Measurements from ENCODE around the gene PAIP2B.

DNA sequence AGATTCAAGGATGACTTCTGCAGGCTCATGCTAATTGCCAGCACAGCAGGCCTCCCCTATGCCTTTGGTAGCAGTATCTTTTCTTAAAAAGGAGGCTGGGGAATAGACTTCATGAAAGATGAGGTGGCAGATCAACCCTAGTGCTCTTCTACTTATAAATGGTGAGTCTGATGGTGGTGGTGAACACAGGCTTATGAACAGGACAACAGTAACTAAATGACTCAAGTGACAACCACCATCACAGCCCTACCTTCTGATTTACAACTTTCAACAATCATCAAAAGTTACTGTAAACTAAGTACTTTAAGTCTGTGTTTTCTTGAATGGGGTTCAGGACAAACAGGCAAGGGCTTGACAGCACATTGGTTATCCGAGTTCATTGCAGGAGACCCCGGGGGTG, 39.3 kb downstream of the PAIP2B start:
- TF ChIP-seq TARDBP (IDR thresholded peaks at IDR 0.05) (no peak), FOXA1 (IDR thresholded peaks at IDR 0.05) (no peak), SUZ12 (IDR thresholded peaks at IDR 0.05) (no peak), ARNT (IDR thresholded peaks at IDR 0.05) (no peak)

All from HEK293T (cell line).